Measurements from ENCODE around the gene E2F4. TPM values are rescaled to one million over a fixed set of nuclear protein-coding genes. Genes with fewer than 3 reads are reported as not detected.

Gene E2F4
- total and polyA plus RNA-seq, 2 of the 13 experiments (the other 11 are each of a cell fraction or from before 2014, with no cell fraction given), result 84.8 to 91.2 TPM

DNA sequence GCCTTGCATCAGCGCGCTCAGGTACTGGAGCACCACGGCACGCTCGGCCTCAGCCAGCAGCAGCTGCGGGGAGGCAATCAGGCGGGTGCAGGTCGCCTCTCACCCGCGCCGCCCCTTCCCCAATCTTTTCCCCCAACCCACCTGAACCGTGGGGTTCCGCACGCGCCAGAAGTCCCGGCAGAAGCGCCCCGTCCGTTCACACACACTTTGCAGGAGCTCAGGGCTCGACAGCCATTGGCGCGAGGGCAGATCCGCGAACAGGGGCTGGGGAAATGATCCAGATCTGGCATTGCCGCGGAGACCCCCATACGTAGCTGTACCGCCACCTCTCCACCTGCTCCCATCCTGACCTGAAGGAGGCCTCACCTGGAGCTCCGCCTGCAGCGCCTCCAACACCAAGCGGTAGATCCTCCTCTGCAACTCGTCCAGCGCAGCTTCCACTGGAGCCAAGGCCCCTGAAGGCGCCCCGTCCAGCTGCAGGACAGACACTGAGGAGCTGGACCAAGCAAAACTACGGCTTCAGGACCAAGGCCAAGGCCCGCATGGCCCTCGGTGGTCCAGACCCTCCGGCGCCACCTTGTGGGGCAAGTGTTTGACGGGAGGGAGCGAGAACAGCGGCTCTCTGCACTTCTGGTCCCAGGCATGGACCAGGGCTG is 6.8 kb upstream of the E2F4 start (continued):
- peak; percentile 91 for TF ChIP-seq HOXA3 (CRISPR knock-in tag; IDR thresholded peaks at IDR 0.05)
- peak; percentile 97 for TF ChIP-seq XRCC5 (optimal IDR thresholded peaks at IDR 0.05; ENCODE audit: low read length)
- TF ChIP-seq, protein P1, sequence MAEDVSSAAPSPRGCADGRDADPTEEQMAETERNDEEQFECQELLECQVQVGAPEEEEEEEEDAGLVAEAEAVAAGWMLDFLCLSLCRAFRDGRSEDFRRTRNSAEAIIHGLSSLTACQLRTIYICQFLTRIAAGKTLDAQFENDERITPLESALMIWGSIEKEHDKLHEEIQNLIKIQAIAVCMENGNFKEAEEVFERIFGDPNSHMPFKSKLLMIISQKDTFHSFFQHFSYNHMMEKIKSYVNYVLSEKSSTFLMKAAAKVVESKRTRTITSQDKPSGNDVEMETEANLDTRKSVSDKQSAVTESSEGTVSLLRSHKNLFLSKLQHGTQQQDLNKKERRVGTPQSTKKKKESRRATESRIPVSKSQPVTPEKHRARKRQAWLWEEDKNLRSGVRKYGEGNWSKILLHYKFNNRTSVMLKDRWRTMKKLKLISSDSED (CRISPR knock-in tag; IDR thresholded peaks at IDR 0.05), result peak; percentile 87; the same call in 1 of the 2 replicates
- TF ChIP-seq MAFK (conservative IDR thresholded peaks at IDR 0.05 in 1 of 2, IDR thresholded peaks at IDR 0.05 in 1 of 2; ENCODE audit: low read length in 2 of 2), result no peak
- no peak for TF ChIP-seq DNMT3B (CRISPR knock-in tag; conservative IDR thresholded peaks at IDR 0.05)
- TF ChIP-seq THAP8 (CRISPR knock-in tag; IDR thresholded peaks at IDR 0.05; ENCODE audit: borderline replicate concordance), result no peak
- TF ChIP-seq SOX13 (IDR thresholded peaks at IDR 0.05), result no peak
- TF ChIP-seq SOX13 (CRISPR knock-in tag; conservative IDR thresholded peaks at IDR 0.05 in 1 of 2, IDR thresholded peaks at IDR 0.05 in 1 of 2), result peak in 1 of 2 experiments; percentile 68; a peak in 1 of 4 replicates
- 0 out of 2 replicates have a peak, but pooled peaks have one; percentile 8 for TF ChIP-seq SUZ12 (IDR thresholded peaks at IDR 0.05; ENCODE audit: low read depth, low read length)
- peak; percentile 90; the same call in 1 of the 2 replicates for TF ChIP-seq ZNF816 (CRISPR knock-in tag; IDR thresholded peaks at IDR 0.05; ENCODE audit: borderline replicate concordance)
- no peak for TF ChIP-seq ZNF510 (CRISPR knock-in tag; IDR thresholded peaks at IDR 0.05; ENCODE audit: low read depth)
- TF ChIP-seq BCLAF1 (IDR thresholded peaks at IDR 0.05), result no peak
- TF ChIP-seq YEATS4 (CRISPR knock-in tag; IDR thresholded peaks at IDR 0.05; ENCODE audit: borderline replicate concordance), result peak; percentile 54; the same call in 1 of the 2 replicates
- peak; percentile 92 for TF ChIP-seq MEIS2 (CRISPR knock-in tag; IDR thresholded peaks at IDR 0.05)
- no peak for TF ChIP-seq U2AF2 (IDR thresholded peaks at IDR 0.05; ENCODE audit: low read depth, low read length)
- no peak for TF ChIP-seq RFX1 (IDR thresholded peaks at IDR 0.05)
- TF ChIP-seq, protein P2, sequence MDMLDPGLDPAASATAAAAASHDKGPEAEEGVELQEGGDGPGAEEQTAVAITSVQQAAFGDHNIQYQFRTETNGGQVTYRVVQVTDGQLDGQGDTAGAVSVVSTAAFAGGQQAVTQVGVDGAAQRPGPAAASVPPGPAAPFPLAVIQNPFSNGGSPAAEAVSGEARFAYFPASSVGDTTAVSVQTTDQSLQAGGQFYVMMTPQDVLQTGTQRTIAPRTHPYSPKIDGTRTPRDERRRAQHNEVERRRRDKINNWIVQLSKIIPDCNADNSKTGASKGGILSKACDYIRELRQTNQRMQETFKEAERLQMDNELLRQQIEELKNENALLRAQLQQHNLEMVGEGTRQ (IDR thresholded peaks at IDR 0.05; ENCODE audit: low read depth, low read length), result no peak
- TF ChIP-seq, protein P2 (CRISPR knock-in tag; IDR thresholded peaks at IDR 0.05; ENCODE audit: borderline replicate concordance), result no peak
- TF ChIP-seq ERF (CRISPR knock-in tag; IDR thresholded peaks at IDR 0.05), result peak; percentile 98
- TF ChIP-seq, protein P3, sequence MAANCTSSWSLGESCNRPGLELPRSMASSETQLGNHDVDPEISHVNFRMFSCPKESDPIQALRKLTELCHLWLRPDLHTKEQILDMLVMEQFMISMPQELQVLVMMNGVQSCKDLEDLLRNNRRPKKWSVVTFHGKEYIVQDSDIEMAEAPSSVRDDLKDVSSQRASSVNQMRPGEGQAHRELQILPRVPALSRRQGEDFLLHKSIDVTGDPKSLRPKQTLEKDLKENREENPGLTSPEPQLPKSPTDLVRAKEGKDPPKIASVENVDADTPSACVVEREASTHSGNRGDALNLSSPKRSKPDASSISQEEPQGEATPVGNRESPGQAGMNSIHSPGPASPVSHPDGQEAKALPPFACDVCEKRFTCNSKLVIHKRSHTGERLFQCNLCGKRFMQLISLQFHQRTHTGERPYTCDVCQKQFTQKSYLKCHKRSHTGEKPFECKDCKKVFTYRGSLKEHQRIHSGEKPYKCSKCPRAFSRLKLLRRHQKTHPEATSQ (CRISPR knock-in tag; IDR thresholded peaks at IDR 0.05; ENCODE audit: borderline replicate concordance), result no peak
- TF ChIP-seq POLR2G (IDR thresholded peaks at IDR 0.05; ENCODE audit: low read depth, low read length), result no peak
- no peak for TF ChIP-seq ZNF34 (CRISPR knock-in tag; IDR thresholded peaks at IDR 0.05; ENCODE audit: borderline replicate concordance)
